K562 (cell line): ENCODE measurements around the gene MSRB3.

ENCODE experiments used
- BRCA1 ChIP-seq, 2 experiments: fragments of 450-650 bp in 1 of 2; sonication (generic) in 1 of 2; formaldehyde crosslinking in 1 of 2; IDR thresholded peaks; 2 replicates each; pipeline versions ENCODE4 v1.5.0 to v1.6.1; 2017 to 2020; ENCODE audit warnings: mild to moderate bottlenecking in 1 of 2, missing genetic modification reagents in 1 of 2
- CEBPB ChIP-seq: fragments of 450-650 bp; IDR thresholded peaks from 2 replicates; pipeline ENCODE4 v1.6.1; 2016; ENCODE audit warnings: missing genetic modification characterization, missing compliant biosample characterization
- PCBP1 ChIP-seq: fragments of 200-400 bp; formaldehyde crosslinking; IDR thresholded peaks from 2 replicates; pipeline ENCODE4 v1.6.1; 2018; ENCODE audit warnings: mild to moderate bottlenecking, low read depth, low read length; ENCODE audit not compliant: poor library complexity, severe bottlenecking
- RAD51 ChIP-seq: fragments of 450-650 bp; IDR thresholded peaks from 2 replicates; pipeline ENCODE4 v1.7.1; 2016; ENCODE audit warnings: low read depth, mild to moderate bottlenecking, borderline replicate concordance
- TF ChIP-seq, protein P1 (sequence below): sonication (generic); formaldehyde crosslinking; IDR thresholded peaks from 2 replicates; pipeline ENCODE4 v1.4.0; 2020; ENCODE audit warnings: mild to moderate bottlenecking, missing genetic modification reagents

- TF ChIP-seq CEBPB (tag) (no peak), BRCA1 (IDR thresholded peaks at IDR 0.05) (no peak), BRCA1 (CRISPR knock-in tag; IDR thresholded peaks at IDR 0.05) (no peak), RAD51 (no peak), PCBP1 (no peak)
- TF ChIP-seq, protein P1, sequence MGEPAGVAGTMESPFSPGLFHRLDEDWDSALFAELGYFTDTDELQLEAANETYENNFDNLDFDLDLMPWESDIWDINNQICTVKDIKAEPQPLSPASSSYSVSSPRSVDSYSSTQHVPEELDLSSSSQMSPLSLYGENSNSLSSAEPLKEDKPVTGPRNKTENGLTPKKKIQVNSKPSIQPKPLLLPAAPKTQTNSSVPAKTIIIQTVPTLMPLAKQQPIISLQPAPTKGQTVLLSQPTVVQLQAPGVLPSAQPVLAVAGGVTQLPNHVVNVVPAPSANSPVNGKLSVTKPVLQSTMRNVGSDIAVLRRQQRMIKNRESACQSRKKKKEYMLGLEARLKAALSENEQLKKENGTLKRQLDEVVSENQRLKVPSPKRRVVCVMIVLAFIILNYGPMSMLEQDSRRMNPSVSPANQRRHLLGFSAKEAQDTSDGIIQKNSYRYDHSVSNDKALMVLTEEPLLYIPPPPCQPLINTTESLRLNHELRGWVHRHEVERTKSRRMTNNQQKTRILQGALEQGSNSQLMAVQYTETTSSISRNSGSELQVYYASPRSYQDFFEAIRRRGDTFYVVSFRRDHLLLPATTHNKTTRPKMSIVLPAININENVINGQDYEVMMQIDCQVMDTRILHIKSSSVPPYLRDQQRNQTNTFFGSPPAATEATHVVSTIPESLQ (CRISPR knock-in tag) = no peak
Observed at GRCh38 chr12:65464930-65465329, 186.4 kb downstream of the MSRB3 start.
